DMS153 (cell line): ENCODE data around the gene PSKH1.
"Not testable (repeated sequence)": the region's sequence is repeated elsewhere in the genome, so short reads cannot be mapped to it uniquely, and the experiment has no call there.

ENCODE experiments used
- DNase-seq: peaks from one replicate; lab custom pipeline; 2025; lab: John Stamatoyannopoulos, UW

Gene PSKH1

DNA sequence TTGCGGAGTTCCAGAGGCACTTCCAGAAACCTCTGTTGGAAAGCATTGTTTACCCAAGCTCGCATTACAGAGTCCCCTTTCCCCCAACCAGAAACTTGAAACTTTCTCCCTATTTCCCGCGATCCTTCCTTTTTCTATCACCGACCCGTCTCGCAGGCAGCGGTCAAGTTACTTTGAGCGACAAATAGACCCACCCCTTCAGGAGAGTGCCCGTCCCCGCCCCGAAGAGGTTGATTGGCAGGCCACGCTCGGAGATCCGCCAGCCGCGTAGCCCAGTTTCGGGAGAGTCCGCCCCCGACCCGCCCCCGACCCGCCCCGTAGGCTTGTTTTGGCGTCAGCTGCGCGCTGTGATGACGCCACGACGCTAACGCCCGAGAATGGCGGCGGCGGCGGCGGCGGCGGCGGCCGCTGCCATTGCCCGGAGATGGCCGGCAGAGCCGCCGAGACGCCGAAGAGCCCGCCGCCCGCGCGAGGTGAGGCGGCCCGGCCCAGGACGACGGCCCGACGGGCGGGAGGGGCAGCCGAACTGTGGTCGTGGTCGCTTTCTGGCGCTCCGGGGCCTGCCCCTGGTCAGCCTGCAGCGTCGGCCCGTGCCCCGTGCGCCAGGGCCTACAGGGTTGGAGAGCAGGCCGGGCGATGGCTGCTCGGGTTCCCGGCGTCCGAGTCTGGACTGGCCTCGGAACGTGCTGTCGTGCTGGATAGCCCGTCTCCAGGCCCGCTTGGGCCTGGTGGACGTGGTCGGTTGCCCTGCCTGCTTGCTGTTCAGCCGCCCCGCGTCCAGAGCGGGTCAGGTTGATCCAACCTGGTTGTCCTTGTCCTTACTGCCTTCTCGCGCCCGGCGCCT is at the start of gene PSKH1:
PSKH1 (plus strand) TSS at position 356 of the 844 bp plus-strand sequence. CDS start 15,496 bp downstream, outside the sequence.
- DNase-seq: peak; percentile 90

DNA sequence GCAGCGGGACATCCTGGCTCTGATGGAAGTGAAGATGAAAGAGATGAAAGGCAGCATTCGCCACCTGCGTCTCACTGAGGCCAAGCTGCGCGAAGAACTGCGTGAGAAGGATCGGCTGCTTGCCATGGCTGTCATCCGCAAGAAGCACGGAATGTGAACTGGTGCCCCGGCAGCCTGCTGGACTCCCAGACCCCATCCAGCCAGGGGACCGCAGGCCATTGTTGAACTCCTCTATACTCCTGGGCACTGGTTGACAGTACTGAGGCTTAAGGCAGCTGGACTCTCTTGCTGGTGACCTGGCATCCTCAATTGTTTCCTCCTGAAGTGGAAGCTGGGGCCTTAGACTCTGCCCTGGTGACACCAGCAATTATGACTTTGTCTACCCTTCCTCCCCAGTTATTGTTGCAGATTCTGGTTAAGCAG is 49.7 kb upstream of the PSKH1 start:
- DNase-seq: no peak

DNA sequence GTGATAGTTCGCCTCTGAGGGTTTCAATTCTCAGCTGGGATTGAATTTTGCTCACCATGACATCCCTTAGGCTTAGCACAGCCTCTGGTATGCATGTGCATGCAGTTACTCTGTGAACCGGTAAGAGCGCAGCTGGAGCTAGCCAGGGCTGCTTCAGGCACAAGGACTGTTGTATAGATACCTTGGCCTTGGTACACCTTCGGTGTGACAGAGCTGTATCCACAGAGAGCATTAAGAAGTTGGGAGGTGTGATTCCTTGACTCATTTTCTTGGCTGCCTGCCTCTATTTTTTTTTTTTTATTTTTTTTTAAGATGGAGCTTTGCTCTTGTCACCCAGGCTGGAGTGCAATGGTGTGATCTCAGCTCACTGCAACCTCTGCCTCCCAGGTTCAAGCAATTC is 48.6 kb upstream of the PSKH1 start:
- no peak for DNase-seq

DNA sequence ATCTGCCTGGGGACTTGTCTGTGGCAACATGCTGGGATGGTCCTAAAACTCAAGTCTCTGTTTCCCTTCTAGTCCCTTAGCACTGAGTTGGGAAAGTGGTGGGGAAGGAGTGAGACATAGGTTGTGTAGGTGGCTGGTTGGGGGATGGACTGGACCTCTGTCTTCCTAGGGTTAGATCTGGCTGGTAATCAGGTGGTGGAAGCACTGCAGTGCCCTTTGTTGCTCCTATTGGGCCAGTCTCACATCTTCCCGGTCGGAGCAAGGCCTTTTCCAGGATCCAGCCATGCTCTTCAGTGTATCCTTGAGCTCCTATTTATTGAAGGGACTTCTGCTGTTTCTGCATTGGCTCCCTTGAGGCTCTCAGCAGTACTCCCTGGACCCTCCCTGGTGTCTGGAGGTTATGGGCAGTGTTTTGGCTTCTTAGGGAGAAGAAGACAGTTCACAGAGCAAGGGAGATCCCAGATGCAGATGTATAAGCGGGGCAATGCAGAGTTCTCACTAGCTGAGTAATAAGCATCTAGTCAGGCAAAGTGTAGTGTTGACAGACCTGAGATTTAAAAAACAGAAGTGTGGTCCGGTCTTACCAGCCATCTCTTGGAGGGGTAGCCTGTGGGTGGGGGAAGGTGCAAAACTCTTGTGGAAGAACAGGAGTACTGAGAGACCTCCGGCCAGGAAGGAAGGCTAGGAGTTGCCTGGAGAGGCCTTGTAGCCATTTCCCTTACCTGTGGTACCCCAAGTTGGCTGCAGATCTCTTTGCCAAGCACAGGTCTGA is 47.6 kb upstream of the PSKH1 start:
- DNase-seq: no peak

DNA sequence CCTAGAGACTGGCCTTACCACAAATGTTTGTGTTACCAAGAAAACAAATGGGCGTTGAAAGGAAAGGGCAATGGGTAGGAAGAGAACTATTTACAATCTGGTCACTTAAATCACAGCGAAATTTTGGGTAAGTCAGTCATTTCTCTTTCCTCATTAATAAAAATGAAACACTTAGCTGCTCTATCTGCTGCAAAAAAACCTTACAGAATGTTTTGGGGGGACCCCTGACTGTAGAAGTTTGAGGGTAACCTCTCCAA is 47.1 kb upstream of the PSKH1 start:
- no peak for DNase-seq

DNA sequence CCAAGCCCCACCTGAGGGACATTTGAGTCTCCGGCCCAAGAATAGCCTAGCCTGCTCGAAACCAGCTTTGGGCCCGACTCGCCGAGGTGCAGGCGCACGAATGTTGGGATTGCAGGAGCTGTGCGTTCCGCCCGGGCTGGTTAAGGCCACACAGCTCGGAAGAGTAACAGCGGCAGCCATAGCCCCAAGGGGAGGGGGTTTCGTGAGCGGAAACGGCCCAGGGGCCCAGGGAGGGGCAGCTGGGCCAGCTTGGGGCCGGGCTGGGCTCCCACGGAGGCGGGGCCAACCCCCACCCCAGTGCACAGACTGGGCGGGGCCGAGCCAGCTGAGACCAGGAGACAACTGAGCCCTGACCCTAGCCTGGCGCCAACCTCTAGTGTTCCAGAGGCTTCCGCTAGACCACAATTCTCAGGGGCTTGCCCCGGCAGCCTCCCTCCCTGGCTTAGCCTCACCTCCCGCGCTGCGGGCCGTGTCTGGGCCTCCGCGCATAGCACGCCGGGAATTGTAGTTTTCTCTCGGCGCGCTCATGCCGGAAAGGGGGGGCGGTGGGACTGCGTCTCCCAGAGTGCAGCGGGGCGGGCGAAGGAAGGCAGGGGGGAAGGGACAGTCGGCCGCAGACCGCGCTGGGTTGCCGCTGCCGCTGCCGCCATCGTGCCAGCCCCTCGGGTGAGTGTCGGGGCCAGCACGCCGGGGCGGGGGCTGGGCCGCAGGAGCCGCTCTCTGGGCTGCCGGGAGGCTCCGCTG is 46.6 kb upstream of the PSKH1 start, which contains the start of gene NUTF2:
NUTF2 (plus strand) TSS at position 614 of the 744 bp plus-strand sequence. CDS start 18,198 bp downstream, outside the sequence.
- peak; percentile 94 for DNase-seq

DNA sequence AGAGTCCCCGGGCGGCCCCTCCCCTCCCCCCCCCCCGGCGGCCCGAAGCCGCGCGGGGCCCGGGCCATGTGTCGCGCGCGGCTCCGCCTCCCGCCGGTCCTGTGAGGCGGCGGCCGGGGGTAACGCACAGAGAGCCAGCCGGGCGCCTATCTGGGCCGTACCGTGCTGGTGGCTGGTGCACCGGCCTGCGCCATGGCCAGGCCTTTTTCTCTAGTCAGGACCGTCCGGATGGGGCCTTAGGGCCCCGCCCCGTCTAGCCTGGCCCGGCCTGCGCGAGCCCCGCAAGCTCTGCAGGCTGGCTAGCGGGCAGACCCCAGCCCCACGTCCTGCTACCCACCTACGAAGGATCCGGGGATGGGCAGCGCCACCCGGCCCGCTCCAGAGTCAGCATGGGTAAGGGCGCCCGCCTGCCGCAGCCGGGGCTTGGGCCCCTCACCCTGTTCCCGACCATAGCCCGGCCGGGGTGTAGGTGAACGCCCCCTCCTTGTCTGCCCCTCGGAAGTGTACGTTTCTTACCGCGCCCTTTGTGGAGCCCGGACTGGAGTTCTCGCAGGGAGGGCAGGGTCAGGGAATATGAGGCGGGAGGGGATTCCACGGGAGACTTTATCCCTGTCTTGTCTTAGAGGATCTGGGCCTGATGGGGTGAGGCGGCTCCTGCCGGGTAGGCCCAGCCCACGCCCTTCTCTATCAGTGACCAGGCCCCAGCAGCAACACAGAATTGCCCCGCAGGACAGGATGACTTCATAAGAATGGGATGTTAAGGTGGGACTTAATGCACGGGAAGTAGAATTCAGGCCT is 45.8 kb upstream of the PSKH1 start, which contains the start of gene CENPT:
CENPT (minus strand) TSS at position 630 of the 798 bp plus-strand sequence. CDS start 13,834 bp downstream, outside the sequence.
- no peak for DNase-seq

DNA sequence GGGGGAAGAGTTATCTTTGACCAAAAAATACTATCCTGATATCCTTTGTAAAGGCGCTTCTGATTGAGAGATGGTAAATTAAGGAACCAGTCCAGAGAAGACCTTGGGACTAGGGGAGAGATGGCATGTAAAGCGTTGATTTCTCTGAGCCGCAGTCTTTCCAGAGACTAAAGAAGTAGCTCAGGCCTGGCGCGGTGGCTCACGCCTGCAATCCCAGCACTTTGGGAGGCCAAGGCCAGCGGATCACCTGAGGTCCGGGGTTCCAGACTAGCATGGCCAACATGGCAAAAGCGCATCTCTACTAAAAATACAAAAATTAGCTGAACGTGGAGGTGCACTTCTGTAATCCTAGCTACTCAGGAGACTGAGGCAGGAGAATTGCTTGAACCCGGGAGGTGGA is 44.9 kb upstream of the PSKH1 start:
- no peak for DNase-seq

DNA sequence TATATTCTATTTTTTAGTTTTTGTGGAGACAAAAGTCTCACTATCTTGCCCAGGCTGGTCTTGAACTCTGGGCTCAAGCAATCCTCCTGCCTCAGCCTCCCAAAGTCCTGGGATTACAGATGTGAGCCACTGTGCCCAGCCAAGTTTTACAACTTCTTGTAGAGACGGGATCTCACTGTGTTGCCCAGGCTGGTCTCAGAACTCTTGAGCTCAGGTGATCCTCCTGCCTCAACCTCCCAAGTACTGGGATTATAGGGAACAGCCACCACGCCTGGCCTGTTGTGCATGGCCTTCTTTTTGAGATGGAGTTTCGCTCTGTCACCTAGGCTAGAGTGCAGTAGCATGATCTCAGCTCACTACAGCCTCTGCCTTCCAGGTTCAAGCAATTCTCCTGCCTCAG is 39.4 kb upstream of the PSKH1 start:
- no peak for DNase-seq

DNA sequence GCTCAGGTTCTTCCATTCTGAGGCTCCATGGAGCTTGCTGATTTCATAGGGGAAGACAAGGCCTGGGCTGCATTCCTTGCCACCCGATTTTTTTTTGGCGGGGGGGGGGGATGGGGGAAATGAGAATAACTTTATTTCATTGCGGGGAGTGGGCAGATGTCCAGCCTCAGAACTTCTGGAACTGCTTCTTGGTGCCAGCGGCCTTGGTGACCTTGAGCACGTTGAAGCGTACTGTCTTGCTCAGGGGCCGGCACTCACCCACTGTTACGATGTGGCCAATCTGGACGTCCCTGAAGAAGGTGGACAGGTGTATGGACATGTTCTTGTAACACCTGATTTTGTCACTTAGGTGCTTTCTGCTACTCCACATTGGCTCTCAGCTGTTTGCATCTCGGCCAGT is 37.3 kb upstream of the PSKH1 start:
- no peak for DNase-seq

DNA sequence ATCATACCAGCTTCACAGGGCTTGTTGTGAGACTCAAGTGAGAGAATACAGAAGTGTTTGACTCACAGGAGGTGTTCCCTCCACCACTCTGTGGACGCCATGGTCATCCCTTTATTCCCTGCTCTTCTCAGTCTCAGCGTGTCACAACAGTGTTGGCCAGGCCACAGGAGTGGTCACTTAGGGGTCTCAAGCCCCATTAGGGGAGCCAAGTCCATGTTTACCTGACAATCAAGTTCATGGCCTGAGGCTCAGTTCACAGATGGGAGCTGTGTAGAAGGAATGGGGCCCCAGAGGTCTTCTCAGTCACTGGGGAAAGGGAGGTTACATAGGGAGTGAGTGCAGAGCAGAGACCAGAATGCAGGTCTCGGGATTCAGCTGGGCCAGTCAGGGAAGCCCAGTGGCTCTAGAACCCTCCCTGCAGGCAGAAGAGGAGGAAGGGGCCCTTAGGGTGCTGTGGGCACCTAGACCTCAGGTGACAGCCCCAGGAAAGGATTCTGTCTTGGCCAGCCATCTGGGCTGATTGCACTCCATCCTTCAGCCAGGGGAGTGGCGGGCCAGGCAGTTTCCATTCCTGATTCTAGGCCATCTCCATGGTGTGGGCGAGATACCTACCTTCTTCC is 36.0 kb upstream of the PSKH1 start:
- no peak for DNase-seq

DNA sequence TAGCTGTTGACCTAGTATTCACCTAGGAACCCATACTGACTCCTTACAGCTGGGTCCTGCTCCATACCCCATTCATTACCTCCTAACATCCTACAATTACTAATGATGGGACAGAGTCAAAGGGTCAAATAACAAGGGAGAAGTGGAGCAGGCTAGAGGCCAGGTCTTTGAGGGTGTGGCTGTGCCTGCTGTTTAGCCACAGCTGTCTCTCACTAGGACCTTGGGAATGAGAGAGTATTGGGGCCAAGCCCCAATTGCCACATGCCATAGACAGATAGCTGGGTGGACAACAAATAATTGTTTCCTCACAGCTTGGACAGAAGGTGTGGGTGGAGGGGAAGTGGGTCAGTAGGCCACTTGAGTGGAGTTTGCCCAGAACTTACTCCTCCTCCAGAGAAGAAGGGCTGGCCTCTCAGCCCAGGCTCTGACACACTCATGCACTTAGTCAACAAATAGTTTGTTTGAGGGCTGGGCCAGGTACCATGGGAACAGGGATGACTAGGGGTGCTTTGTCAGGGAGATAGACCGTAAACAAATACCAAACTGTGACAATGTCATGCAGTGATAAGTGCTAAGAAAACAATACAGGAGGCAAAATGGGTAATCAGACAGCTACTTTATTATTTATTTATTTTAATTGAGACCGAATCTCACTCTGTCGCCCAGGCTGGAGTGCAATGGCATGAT is 35.4 kb upstream of the PSKH1 start:
- DNase-seq: peak; percentile 86

DNA sequence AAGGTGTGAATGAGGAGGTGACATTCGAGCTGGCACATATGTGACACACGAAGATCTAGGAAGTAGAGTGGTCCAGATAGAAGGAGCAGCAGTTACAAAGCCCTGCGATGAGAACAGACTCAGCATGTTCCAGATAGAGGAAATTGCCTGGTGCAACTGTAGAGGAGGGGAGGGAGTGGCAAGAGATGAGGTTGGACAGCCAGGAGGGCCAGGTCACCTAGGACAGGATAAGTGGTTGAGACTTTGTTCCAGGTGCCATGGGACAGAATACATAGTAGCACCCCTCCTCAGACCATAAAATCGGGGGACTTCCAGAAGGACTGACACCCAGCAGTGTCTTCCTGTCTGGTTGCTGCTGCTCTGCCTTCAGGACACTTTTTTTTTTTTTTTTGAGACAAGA is 34.6 kb upstream of the PSKH1 start:
- DNase-seq: no peak

DNA sequence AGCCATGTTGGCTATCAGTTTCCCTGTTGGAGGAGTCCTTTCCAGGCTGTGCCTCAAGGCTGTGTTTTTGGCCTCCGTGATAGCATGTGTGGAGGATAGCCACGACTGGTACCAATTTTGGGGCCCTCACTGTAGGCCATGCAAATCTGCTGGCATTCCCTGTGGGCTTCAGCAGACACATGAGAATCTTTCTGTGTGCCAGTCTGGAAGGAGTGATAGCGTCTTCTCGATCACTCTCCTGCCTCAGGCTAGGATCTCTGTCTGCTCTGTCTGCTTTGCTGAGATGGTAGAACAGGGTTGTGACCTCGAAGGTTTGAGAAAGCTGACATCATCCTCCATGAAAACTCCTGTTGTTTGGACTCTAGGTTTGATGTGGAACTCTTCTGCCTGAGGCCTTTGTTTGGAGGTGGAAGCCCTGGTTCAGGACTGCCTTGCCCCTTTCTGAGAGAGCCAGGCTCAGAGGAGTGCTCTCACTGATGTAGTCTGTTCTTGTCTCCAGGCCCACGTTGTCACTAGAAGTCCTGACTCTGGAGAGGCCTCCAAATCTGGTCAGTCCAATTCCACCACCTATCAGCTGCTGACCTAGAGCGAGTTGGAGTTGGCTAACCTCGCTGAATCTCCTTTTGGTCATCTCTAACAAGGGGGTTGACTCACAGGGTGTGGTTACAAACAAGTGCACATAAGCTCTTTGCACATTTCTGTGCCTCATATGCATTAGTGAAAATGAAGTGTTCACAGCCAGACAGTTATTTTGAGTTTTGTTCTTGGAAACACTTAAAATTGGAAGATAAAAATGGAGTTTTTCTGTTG is 32.3 kb upstream of the PSKH1 start:
- no peak for DNase-seq

DNA sequence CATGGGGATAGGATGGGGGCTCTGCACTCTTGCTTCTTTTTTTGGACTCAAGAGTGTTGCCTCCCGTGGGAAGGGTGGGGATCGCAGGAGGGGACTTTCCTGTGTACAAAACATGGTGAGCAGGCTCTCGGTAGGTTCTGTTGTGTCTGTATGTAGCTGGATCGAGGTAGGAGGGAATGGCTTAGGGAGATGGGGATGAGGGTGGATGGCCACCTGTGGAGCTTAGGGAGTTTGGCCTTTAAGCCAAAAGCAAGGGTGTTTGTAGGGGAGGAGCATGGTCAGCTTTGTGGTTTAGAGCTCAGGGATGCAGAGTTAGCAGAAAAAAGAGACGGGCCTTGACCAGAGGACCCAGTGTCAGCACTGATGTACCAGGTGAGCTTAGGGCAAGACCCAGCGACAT is 31.2 kb upstream of the PSKH1 start:
- DNase-seq: no peak

DNA sequence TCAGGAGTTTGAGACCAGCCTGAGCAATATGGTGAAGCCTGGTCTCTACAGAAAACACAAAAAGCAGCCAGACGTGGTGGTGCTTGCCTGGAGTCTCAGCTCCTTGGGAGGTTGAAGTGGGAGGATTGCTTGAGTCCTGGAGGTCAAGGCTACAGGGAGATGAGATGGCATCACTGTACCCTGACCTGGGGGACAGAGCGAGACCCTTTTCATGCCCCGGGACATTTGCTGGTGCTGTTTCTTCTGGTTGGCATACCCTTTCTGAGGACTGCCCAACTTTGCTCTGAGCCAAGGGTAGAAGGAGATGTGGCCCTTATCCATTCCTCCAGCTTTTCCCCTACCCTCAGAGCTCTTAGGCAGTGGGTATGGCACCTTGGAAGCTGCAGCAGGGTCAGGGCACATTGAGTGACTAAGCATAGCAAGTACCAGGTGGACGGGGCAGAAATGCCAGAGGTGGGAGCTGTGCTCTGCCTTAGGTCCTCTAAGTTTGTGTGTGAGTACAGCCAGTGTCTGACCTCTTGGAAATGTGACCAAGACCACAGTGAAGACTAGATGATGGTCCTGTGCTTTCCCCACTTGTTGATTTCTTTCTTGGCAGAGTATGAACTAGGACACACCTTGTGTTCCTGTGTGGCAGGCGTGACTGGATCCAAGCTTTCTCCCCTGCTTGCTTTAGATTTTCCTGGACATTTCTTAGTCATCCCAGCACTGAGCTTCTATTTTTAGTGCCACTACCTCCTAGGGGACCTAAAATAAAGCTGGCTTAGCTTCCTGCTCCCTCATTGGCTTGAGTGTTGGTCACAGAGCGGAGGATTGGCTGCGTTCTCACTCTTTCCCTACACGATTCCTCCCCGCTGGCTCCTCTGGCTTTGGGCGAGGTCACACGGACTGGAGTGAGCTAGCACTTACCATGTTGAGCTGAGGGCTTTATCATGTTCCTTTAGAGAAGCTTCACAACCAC is 30.2 kb upstream of the PSKH1 start:
- DNase-seq: no peak

DNA sequence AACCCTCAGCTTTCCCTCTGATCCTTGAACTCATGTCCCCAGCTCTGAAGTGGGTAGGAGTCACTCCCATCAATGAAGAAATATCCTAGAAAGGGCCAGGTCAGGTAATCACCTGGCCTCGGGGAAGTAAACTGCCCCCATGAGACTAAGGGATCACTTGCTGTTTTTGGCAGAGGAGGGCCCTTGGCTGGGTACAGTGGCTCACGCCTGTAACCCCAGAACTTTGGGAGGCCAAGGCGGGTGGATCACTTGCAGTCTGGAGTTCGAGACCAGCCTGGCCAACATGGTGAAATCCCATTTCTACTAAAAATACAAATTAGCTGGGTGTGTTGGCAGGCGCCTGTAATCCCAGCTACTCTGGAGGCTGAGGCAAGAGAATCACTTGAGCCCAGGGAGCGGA is 29.0 kb upstream of the PSKH1 start:
- DNase-seq: not testable (repeated sequence)

DNA sequence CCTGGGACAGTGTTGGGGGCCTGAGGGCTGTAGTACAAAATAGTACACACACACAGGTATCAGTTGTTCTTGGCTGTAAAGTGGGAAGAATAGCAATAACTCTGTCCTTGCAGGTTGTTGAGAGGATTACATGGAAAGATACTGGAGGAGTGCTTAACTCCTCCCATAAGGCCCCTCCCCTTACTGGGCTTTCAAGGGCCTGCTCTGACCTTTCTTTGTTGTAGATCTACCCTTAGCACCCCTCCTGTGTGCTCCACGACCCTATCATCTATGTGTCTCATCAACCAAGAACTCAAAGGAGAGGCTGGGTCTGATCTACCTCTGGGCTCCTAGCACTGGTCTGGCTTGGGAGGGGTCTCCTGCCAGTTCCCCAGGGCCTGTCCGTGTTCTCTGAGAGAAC is 28.5 kb upstream of the PSKH1 start:
- no peak for DNase-seq

DNA sequence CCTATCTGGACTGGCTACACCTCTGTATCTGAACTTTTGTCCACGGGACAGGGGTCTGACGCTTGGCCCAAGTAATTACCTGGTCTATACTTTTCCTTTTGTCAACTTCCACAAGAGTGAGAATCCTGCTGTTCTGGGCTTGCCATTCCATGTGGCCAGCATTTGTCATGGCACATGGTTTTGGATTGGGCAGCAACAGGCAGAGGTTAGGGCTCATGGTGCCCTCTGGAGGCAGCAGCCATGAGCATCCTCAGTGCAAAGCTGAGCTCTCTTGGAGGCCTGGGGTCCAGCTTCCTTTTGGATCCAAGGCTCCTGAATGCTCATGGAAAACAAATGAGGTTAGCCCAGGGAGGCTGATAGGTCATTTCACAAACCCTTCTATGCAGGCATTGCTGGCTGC is 27.7 kb upstream of the PSKH1 start:
- no peak for DNase-seq
